Heart left ventricle (tissue), 16 donors: ENCODE data around the gene ZNF862. TPM values are rescaled to one million over a fixed set of nuclear protein-coding genes. Genes with fewer than 3 reads are reported as not detected.

Experiments
- ATAC-seq, 4 donors: fragments of 200-7000 bp; cut with Tn5 transposase; one replicate each; pipeline ENCODE4 v1.9.1; 2020 to 2022; ENCODE audit warnings: moderate library complexity in 4 of 4, mild to moderate bottlenecking in 3 of 4, moderate number of reproducible peaks in 1 of 4
- DNase-seq, 5 donors: peaks; one replicate each; pipeline ENCODE4 v3.0.0-alpha.2; 2020
- H3K27ac ChIP-seq, 12 donors: fragments of 200-600 bp; sonication (generic) in 4 of 12; one replicate each; pipeline versions ENCODE4 v1.5.0 to v1.8.0; 2016 to 2022; ENCODE audit warnings: mild to moderate bottlenecking in 2 of 12
- H3K27me3 ChIP-seq, 9 donors: fragments of 200-600 bp; sonication (generic) in 2 of 9; one replicate each; pipeline versions ENCODE4 v1.5.1 to v1.8.0; 2016 to 2022; ENCODE audit warnings: mild to moderate bottlenecking in 3 of 9
- H3K36me3 ChIP-seq, 9 donors: fragments of 200-600 bp; sonication (generic) in 2 of 9; one replicate each; pipeline versions ENCODE4 v1.5.0 to v1.8.0; 2018 to 2022; ENCODE audit warnings: mild to moderate bottlenecking in 2 of 9
- H3K4me1 ChIP-seq, 12 donors: fragments of 200-600 bp; sonication (generic) in 4 of 12; one replicate each; pipeline versions ENCODE4 v1.5.0 to v1.8.0; 2016 to 2022; ENCODE audit warnings: mild to moderate bottlenecking in 3 of 12
- H3K4me3 ChIP-seq, 12 donors: fragments of 200-600 bp; sonication (generic) in 4 of 12; one replicate each; pipeline versions ENCODE4 v1.5.0 to v1.8.0; 2017 to 2022; ENCODE audit warnings: mild to moderate bottlenecking in 9 of 12, moderate library complexity in 4 of 12
- H3K9me3 ChIP-seq, 12 donors: fragments of 200-600 bp; sonication (generic) in 4 of 12; one replicate each; pipeline versions ENCODE4 v1.5.0 to v1.8.0; 2016 to 2022; ENCODE audit warnings: mild to moderate bottlenecking in 1 of 12
- CTCF ChIP-seq, 12 donors: fragments of 200-600 bp; sonication (generic) in 4 of 12; IDR thresholded peaks; one replicate each; pipeline versions ENCODE4 v1.5.0 to v1.8.0; 2018 to 2022; ENCODE audit warnings: antibody characterized with exemption in 12 of 12, mild to moderate bottlenecking in 5 of 12
- POLR2A ChIP-seq, 2 donors: fragments of 450-650 bp; IDR thresholded peaks; one replicate each; pipeline ENCODE4 v1.6.1; 2017; ENCODE audit warnings: antibody characterized with exemption in 2 of 2, mild to moderate bottlenecking in 2 of 2, moderate library complexity in 2 of 2
- WGBS, 4 donors: extraction: QIAGEN DNeasy Blood & Tissue Kit in 2 of 4; methylation state at CpG; one replicate each; pipeline versions ENCODE4 v1.1.5 to v1.1.7; 2013 to 2018; 5-methylcytosine and 5-hydroxymethylcytosine counted together
- intact Hi-C, 10 donors: fragments of 100-400 bp; cut with DNase I; formaldehyde crosslinking; loops; one replicate each; pipeline versions ENCODE4 v1.11.1 to v1.14.2; 2022
- polyA plus RNA-seq, 2 donors: library from polyadenylated mRNA; stranded (reverse); fragments of 200-250 nt; gene quantifications; one replicate each; pipeline ENCODE4 v1.2.3, GENCODE V29; 2013
- total RNA-seq, 9 donors: library from RNA; depleted of rRNA in 2 of 9; stranded (reverse); fragments of >200 nt in 2 of 9; fragmentation: NEBNext Ultra II Directional in 3 of 9; extraction: Animal tissue kit (Norgen Biotek cat#: 25700) in 3 of 9; gene quantifications; one replicate each; pipeline versions ENCODE4 v1.1.0 to v1.2.4, GENCODE V29; 2016 to 2023
- donor health status: ischemic (EF 13 %, LVEDD 7.1; RV severe dilation, severe dysfunction).
- donor health status: healthy with polysubstance abuse.
- donor health status: DM: no; HTN: yes; CAD: no.
- donor health status: DM: no; HTN: no; CAD: no.
- donor health status: ischemic (EF 25% LVEDD 6.9; RV normal size, moderate dysfunction).
- donor health status: ischemic (EF 25% LVEDD 5.7; RV mildly dilated, moderate dysfunction).
- donor health status: healthy.
- donor health status: DM: yes; HTN: yes; CAD: no.
- donor health status: ischemic (EF 35%, LVEDD 5.7; RV mildly dilated, moderate dysfunction).
- donor health status: nonischemic (EF 11% LVEDD 7.7; RV severe dilation, severe dysfunction).
- donor health status: DM: yes; HTN: yes; CAD: no.
- donor health status: PGD.
- donor health status: ischemic (EF 29% LVEDD 5.4; RV normal size, mild dysfunction).
- donor health status: nonischemic (EF 23%, LVEDD 6.1; RV moderate dilation, normal function).

Gene ZNF862
- total and polyA plus RNA-seq, 11 donors, result 6.9 to 18.1 (median 9.1) TPM

GRCh38 chr7:149816267-149816751 is 21.9 kb upstream of the ZNF862 start:
- H3K4me3 ChIP-seq, result no peak overlapping the region
- no peaks in the 10 kb centered on the region for H3K4me1 ChIP-seq
- no peaks in the 10 kb centered on the region for H3K9me3 ChIP-seq
- no peaks in the 10 kb centered on the region for H3K36me3 ChIP-seq
- no peak overlapping the region for H3K27ac ChIP-seq
- 74 to 89% (median 85%) methylated on average over 8 to 21 of the region's 21 CpGs for WGBS, 4 donors
- no peak for TF ChIP-seq CTCF (IDR thresholded peaks at IDR 0.05)
- TF ChIP-seq POLR2A (IDR thresholded peaks at IDR 0.05), result no peak
- ATAC-seq (no peak), DNase-seq (peak in 1 of 5 donors; percentile 61)
- H3K27me3 ChIP-seq, result no peaks in the 10 kb centered on the region
- intact Hi-C loops, result no loop called here

GRCh38 chr7:149816794-149817193 is 21.4 kb upstream of the ZNF862 start:
- intact Hi-C loops, result no loop called here
- DNase-seq (peak in 1 of 5 donors; percentile 34), ATAC-seq (no peak)
- H3K27me3 ChIP-seq, result no peaks in the 10 kb centered on the region
- WGBS, 4 donors, result 60 to 82% (median 74%) methylated on average over 2 to 4 of the region's 4 CpGs
- H3K4me3 ChIP-seq, result no peak overlapping the region
- no peaks in the 10 kb centered on the region for H3K9me3 ChIP-seq
- TF ChIP-seq CTCF (IDR thresholded peaks at IDR 0.05), result no peak
- TF ChIP-seq POLR2A (IDR thresholded peaks at IDR 0.05), result no peak
- no peak overlapping the region for H3K27ac ChIP-seq
- no peaks in the 10 kb centered on the region for H3K36me3 ChIP-seq
- H3K4me1 ChIP-seq, result no peaks in the 10 kb centered on the region

- intact Hi-C loops, result no loop called here
- Histone ChIP-seq H3K4me3 (no peak overlapping the region), H3K9me3 (no peaks in the 10 kb centered on the region), H3K27ac (no peak overlapping the region), H3K4me1 (no peaks in the 10 kb centered on the region), H3K27me3 (no peaks in the 10 kb centered on the region), H3K36me3 (no peaks in the 10 kb centered on the region)
- WGBS, 4 donors, result 56 to 70% (median 69%) methylated on average over 6 to 8 of the region's 8 CpGs
- DNase-seq (peak in 2 of 5 donors; percentile 20 to 40), ATAC-seq (no peak)
- no peak for TF ChIP-seq CTCF (IDR thresholded peaks at IDR 0.05)
- no peak for TF ChIP-seq POLR2A (IDR thresholded peaks at IDR 0.05)
Observed at GRCh38 chr7:149817301-149817771, 20.8 kb upstream of the ZNF862 start.

GRCh38 chr7:149817836-149818535 is 20.2 kb upstream of the ZNF862 start:
- H3K9me3 ChIP-seq, result no peaks in the 10 kb centered on the region
- no peak overlapping the region for H3K27ac ChIP-seq
- H3K4me1 ChIP-seq, result no peaks in the 10 kb centered on the region
- WGBS, 4 donors, result 81 to 95% (median 87%) methylated on average over 14 to 23 of the region's 23 CpGs
- DNase-seq (peak in 2 of 5 donors; percentile 13 to 18), ATAC-seq (no peak)
- intact Hi-C loops, result no loop called here
- H3K4me3 ChIP-seq, result no peak overlapping the region
- no peaks in the 10 kb centered on the region for H3K27me3 ChIP-seq
- no peak for TF ChIP-seq POLR2A (IDR thresholded peaks at IDR 0.05)
- TF ChIP-seq CTCF (IDR thresholded peaks at IDR 0.05), result no peak
- no peaks in the 10 kb centered on the region for H3K36me3 ChIP-seq
